ENCODE results near the gene SERPING1. TPM values are rescaled to one million over a fixed set of nuclear protein-coding genes. Genes with fewer than 3 reads are reported as not detected.

SERPING1 gene
- 471 TPM for total RNA-seq
- long read RNA-seq, transcript SERPING1-210 (6 exons, 1,004 nt) = minor isoform, 15 of 455 reads
- long read RNA-seq, transcript SERPING1-201 (8 exons, 2,002 nt) = major isoform, 189 of 455 reads
- long read RNA-seq, transcript SERPING1-209 (2 exons, 908 nt) = minor isoform, 60 of 455 reads
- long read RNA-seq, partial matches to known transcripts = 173 of 455 reads
- long read RNA-seq, other reads (novel, unspliced or antisense) = 17 of 455 reads

DNA sequence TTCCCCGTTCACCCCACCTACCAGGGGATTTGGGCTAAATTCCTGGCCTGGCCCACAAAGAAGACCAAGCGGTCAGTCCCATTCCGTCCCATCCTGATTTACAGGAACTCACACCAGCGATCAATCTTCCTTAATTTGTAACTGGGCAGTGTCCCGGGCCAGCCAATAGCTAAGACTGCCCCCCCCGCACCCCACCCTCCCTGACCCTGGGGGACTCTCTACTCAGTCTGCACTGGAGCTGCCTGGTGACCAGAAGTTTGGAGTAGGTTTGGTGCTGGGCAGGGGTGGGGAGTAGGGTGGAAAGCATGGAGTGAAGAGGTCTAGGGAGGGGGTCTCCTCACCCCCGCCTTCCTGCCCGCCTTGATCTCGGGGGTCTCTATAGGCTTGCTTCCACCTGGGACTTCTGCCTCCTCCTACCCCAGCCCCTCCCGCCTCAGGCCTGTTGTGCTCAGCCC lies at the start of gene SERPING1:
SERPING1 (plus strand) TSS at position 225 of the 455 bp plus-strand sequence. CDS start 586 bp downstream, outside the sequence.
- H3K4me3 ChIP-seq = peak within 1 kb of the TSS; percentile 66
- TF ChIP-seq, protein P1, sequence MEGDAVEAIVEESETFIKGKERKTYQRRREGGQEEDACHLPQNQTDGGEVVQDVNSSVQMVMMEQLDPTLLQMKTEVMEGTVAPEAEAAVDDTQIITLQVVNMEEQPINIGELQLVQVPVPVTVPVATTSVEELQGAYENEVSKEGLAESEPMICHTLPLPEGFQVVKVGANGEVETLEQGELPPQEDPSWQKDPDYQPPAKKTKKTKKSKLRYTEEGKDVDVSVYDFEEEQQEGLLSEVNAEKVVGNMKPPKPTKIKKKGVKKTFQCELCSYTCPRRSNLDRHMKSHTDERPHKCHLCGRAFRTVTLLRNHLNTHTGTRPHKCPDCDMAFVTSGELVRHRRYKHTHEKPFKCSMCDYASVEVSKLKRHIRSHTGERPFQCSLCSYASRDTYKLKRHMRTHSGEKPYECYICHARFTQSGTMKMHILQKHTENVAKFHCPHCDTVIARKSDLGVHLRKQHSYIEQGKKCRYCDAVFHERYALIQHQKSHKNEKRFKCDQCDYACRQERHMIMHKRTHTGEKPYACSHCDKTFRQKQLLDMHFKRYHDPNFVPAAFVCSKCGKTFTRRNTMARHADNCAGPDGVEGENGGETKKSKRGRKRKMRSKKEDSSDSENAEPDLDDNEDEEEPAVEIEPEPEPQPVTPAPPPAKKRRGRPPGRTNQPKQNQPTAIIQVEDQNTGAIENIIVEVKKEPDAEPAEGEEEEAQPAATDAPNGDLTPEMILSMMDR (IDR thresholded peaks at IDR 0.05) = no peak
- peak within 1 kb of the TSS; percentile 86 for H3K27ac ChIP-seq
- intact Hi-C loops (cut with DNase I) = no loop called here
- peaks cover 10% of the 10 kb centered on the region for H3K36me3 ChIP-seq
- no peaks in the 10 kb centered on the region for H3K9me3 ChIP-seq
- peaks cover 27% of the 10 kb centered on the region for H3K4me1 ChIP-seq
- H3K27me3 ChIP-seq (ENCODE audit: low read depth) = no peaks in the 10 kb centered on the region
- peak; percentile 85 to 87 for ATAC-seq
- DNase-seq = peak; percentile 70

DNA sequence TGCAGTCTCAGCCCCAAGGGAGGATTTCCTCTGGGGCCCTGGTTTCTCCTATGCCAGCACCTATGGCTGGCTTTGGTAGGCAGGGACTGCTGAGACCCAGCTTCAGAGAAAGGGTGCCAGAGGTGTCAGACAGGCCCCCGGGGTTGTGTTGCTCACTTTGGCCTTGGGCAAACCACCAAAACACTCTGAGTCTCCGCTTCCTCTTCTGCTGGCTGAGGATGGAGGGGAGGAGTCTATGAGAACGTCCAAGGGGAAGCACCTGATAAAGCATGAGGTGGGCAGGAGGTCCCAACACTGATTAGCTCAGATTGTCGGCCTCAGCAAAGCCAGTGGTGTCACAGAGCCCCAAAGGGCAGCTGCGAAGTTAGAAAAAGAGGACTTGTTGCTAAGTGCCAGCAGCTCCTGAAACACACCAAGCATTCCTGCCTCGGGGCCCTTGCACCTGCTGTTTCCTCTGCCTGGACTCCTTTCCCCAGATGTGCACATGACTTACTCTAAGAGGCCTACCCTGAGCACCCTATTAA lies 49.6 kb upstream of the SERPING1 start:
- peak in 1 of 2 donors; percentile 29 for ATAC-seq
- Histone ChIP-seq H3K36me3 (peaks cover 50% of the 10 kb centered on the region), H3K27me3 (ENCODE audit: low read depth) (no peaks in the 10 kb centered on the region), H3K27ac (no peak overlapping the region), H3K9me3 (no peaks in the 10 kb centered on the region), H3K4me3 (no peak overlapping the region), H3K4me1 (no peaks in the 10 kb centered on the region)
- intact Hi-C loops (cut with DNase I) = no loop called here
- TF ChIP-seq, protein P1 (IDR thresholded peaks at IDR 0.05) = no peak
- no peak for DNase-seq

DNA sequence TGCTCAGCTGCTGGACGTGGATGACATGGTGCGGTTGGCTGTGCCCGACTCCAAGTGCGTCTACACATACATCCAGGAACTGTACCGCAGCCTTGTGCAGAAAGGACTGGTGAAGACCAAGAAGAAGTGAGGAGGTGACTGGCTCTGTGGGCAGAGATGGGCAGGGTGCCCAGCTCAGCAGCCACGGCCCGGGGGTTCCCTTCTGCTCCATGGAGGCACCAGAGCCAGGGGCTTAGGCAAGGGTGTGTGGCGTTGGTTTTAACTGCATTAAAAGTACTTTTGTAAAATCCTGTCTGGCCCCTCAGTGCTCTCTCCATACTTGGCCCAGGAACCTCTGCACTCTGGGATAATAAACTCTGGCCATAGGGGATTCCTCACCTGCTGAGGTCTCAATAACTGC lies 47.5 kb upstream of the SERPING1 start:
- H3K36me3 ChIP-seq = peaks cover 71% of the 10 kb centered on the region
- ATAC-seq (no peak), DNase-seq (no peak)
- H3K9me3 ChIP-seq = no peaks in the 10 kb centered on the region
- H3K4me1 ChIP-seq = no peaks in the 10 kb centered on the region
- H3K27ac ChIP-seq = no peak overlapping the region
- intact Hi-C loops (cut with DNase I) = no loop called here
- no peaks in the 10 kb centered on the region for H3K27me3 ChIP-seq (ENCODE audit: low read depth)
- TF ChIP-seq, protein P1 (IDR thresholded peaks at IDR 0.05) = no peak
- no peak overlapping the region for H3K4me3 ChIP-seq

DNA sequence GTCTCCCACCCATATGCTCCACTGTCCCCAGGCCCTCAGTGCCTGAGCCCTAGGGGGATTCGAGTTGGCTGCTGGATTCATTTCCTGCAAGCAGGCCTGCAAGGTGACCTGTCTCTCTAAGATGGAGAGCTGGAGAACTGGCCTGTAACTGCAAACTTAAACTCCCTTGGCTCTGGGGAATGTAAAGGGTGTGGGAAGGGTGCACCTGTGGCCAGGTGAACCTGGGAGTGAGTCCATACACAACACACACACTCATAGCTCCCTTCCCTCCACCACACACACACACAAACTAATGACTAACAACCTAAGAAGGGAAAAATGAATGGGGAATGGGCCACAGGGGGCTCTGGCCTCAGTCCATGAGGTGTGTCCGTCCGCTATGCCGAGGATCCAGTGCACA lies 45.5 kb upstream of the SERPING1 start:
- H3K27ac ChIP-seq = no peak overlapping the region
- H3K9me3 ChIP-seq = no peaks in the 10 kb centered on the region
- peaks cover 90% of the 10 kb centered on the region for H3K36me3 ChIP-seq
- no peaks in the 10 kb centered on the region for H3K4me1 ChIP-seq
- intact Hi-C loops (cut with DNase I) = no loop called here
- ATAC-seq (peak in 1 of 2 donors; percentile 8), DNase-seq (no peak)
- TF ChIP-seq, protein P1 (IDR thresholded peaks at IDR 0.05) = no peak
- no peak overlapping the region for H3K4me3 ChIP-seq
- no peaks in the 10 kb centered on the region for H3K27me3 ChIP-seq (ENCODE audit: low read depth)

DNA sequence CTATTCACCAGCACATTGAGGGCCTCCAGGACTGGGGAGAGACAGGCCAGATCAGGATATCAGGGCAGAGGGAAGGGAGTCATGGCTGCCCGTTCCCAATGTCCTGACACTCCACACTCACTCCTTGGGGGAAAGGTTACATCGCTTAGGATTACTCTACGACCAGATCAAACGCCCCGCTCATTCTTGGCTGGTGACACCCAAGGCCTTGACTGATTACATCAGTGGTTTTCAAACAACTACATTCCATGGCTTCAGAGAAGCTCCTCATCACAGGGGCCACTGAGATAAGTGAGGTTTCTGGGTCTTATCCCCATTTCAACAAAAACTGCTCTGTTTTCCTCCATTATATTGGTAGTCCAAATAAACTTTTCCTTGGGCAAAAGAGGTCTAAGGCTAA lies 45.0 kb upstream of the SERPING1 start:
- peaks cover 96% of the 10 kb centered on the region for H3K36me3 ChIP-seq
- intact Hi-C loops (cut with DNase I) = no loop called here
- H3K4me1 ChIP-seq = no peaks in the 10 kb centered on the region

More for the DNA sequence above, 45.0 kb upstream of the SERPING1 start:
- H3K9me3 ChIP-seq = no peaks in the 10 kb centered on the region
- H3K27me3 ChIP-seq (ENCODE audit: low read depth) = no peaks in the 10 kb centered on the region
- TF ChIP-seq, protein P1 (IDR thresholded peaks at IDR 0.05) = no peak
- no peak overlapping the region for H3K4me3 ChIP-seq
- no peak for DNase-seq
- H3K27ac ChIP-seq = no peak overlapping the region
- no peak for ATAC-seq

All from lower lobe of right lung (tissue), 2 donors.